Stomach (tissue), 4 donors: ENCODE measurements around the gene WWC1.

Experiments used
- EP300 ChIP-seq: sonication (generic); formaldehyde crosslinking; IDR thresholded peaks from one replicate; pipeline ENCODE4 v1.6.1; 2017; ENCODE audit warnings: antibody characterized with exemption
- POLR2A ChIP-seq, 4 donors: fragments of 450-650 bp; IDR thresholded peaks; one replicate each; pipeline ENCODE4 v1.6.1; 2016; ENCODE audit warnings: antibody characterized with exemption in 4 of 4, control low read depth in 2 of 4, mild to moderate bottlenecking in 1 of 4, moderate library complexity in 1 of 4
- POLR2AphosphoS5 ChIP-seq, 3 donors: sonication (generic); formaldehyde crosslinking; IDR thresholded peaks; one replicate each; pipeline ENCODE4 v1.6.1; 2016; ENCODE audit warnings: antibody characterized with exemption in 3 of 3
- TF ChIP-seq, protein P1 (sequence below), 7 experiments: fragments of 450-650 bp in 4 of 7; fragments of 200-600 bp in 3 of 7; sonication (generic) in 3 of 7; IDR thresholded peaks; one replicate each; pipeline ENCODE4 v1.5.1; 2016 to 2019; ENCODE audit warnings: antibody characterized with exemption in 7 of 7, control low read depth in 2 of 7, mild to moderate bottlenecking in 1 of 7

GRCh38 chr5:168400429-168401220, 109.2 kb downstream of the WWC1 start:
- TF ChIP-seq POLR2A (IDR thresholded peaks at IDR 0.05) = no peak
- TF ChIP-seq, protein P1, sequence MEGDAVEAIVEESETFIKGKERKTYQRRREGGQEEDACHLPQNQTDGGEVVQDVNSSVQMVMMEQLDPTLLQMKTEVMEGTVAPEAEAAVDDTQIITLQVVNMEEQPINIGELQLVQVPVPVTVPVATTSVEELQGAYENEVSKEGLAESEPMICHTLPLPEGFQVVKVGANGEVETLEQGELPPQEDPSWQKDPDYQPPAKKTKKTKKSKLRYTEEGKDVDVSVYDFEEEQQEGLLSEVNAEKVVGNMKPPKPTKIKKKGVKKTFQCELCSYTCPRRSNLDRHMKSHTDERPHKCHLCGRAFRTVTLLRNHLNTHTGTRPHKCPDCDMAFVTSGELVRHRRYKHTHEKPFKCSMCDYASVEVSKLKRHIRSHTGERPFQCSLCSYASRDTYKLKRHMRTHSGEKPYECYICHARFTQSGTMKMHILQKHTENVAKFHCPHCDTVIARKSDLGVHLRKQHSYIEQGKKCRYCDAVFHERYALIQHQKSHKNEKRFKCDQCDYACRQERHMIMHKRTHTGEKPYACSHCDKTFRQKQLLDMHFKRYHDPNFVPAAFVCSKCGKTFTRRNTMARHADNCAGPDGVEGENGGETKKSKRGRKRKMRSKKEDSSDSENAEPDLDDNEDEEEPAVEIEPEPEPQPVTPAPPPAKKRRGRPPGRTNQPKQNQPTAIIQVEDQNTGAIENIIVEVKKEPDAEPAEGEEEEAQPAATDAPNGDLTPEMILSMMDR (IDR thresholded peaks at IDR 0.05) = no peak
- TF ChIP-seq EP300 = no peak
- no peak for TF ChIP-seq POLR2AphosphoS5 (IDR thresholded peaks at IDR 0.05)
